GM12878 (cell line): ENCODE results near the gene SLC3A2. TPM values are rescaled to one million over a fixed set of nuclear protein-coding genes. Genes with fewer than 3 reads are reported as not detected.

Experiments
- BHLHE40 ChIP-seq, 2 experiments: fragments of 450-650 bp in 1 of 2; IDR thresholded peaks; 2 replicates each; pipeline ENCODE4 v1.6.1; 2011 to 2017; ENCODE audit warnings: low read depth in 2 of 2, borderline replicate concordance in 1 of 2, improper control_type of control experiment in 1 of 2, low read length in 1 of 2, mild to moderate bottlenecking in 1 of 2
- CREB1 ChIP-seq: IDR thresholded peaks from 2 replicates; pipeline ENCODE4 v1.6.1; 2012; ENCODE audit warnings: low read depth, mild to moderate bottlenecking, inconsistent platforms
- CTCF ChIP-seq, 3 experiments: IDR thresholded peaks in 2 of 3; conservative IDR thresholded peaks in 1 of 3; 2 replicates each; pipeline ENCODE4 v1.5.1; 2011; ENCODE audit warnings: low read depth in 3 of 3, low read length in 3 of 3, mild to moderate bottlenecking in 3 of 3, control low read depth in 2 of 3, moderate library complexity in 2 of 3, inconsistent platforms in 1 of 3, mixed read lengths in 1 of 3; ENCODE audit not compliant: control insufficient read depth in 2 of 3, insufficient read depth in 1 of 3; ENCODE audit errors: extremely low read depth in 1 of 3
- GATAD2B ChIP-seq: fragments of 450-650 bp; conservative IDR thresholded peaks from 2 replicates; pipeline ENCODE4 v1.6.1; 2017; ENCODE audit warnings: low read depth, mild to moderate bottlenecking, moderate library complexity
- JUND ChIP-seq: IDR thresholded peaks from 2 replicates; pipeline ENCODE4 v1.6.1; 2012; ENCODE audit warnings: low read depth, mild to moderate bottlenecking, low read length, improper control_type of control experiment, moderate library complexity
- KLF5 ChIP-seq: fragments of 450-650 bp; IDR thresholded peaks from 2 replicates; pipeline ENCODE4 v1.6.1; 2014; ENCODE audit warnings: mild to moderate bottlenecking; ENCODE audit not compliant: partially characterized antibody
- MTA3 ChIP-seq: IDR thresholded peaks from 2 replicates; pipeline ENCODE4 v1.6.1; 2012; ENCODE audit warnings: low read length, inconsistent platforms, borderline replicate concordance
- NBN ChIP-seq: fragments of 450-650 bp; IDR thresholded peaks from 2 replicates; pipeline ENCODE4 v1.6.1; 2016
- NR2F1 ChIP-seq: fragments of 450-650 bp; conservative IDR thresholded peaks from 2 replicates; pipeline ENCODE4 v1.6.1; 2017; ENCODE audit warnings: mild to moderate bottlenecking
- PKNOX1 ChIP-seq: fragments of 450-650 bp; IDR thresholded peaks from 2 replicates; pipeline ENCODE4 v1.6.1; 2016; ENCODE audit warnings: mild to moderate bottlenecking
- POLR2AphosphoS5 ChIP-seq: IDR thresholded peaks from 2 replicates; pipeline ENCODE4 v1.6.1; 2011; ENCODE audit warnings: mild to moderate bottlenecking, low read length, inconsistent platforms
- RB1 ChIP-seq: fragments of 450-650 bp; formaldehyde crosslinking; IDR thresholded peaks from 2 replicates; pipeline ENCODE4 v1.6.1; 2017; ENCODE audit warnings: mild to moderate bottlenecking, borderline replicate concordance
- SIN3A ChIP-seq: IDR thresholded peaks from 2 replicates; pipeline ENCODE4 v1.6.1; 2012; ENCODE audit warnings: low read depth, low read length, improper control_type of control experiment
- ZBTB40 ChIP-seq: fragments of 450-650 bp; IDR thresholded peaks from 2 replicates; pipeline ENCODE4 v1.6.1; 2016; ENCODE audit warnings: mild to moderate bottlenecking, moderate library complexity, borderline replicate concordance
- polyA plus RNA-seq, 11 experiments: library from polyadenylated mRNA; depleted of rRNA in 4 of 11; unstranded in 6 of 11; stranded (reverse) in 5 of 11; fragments of >200 nt; fragmentation: Nextera tagmentation in 4 of 11; fragmentation: Illumina TruSeq in 1 of 11; extraction: Ambion mirVana in 4 of 11; extraction: Trizol in 1 of 11; gene quantifications; 1 replicate in 1 of 11; 2 replicates in 10 of 11; pipeline versions ENCODE4 v1.2.1 to v1.2.3, GENCODE V29; 2011 to 2016; ENCODE audit warnings: inconsistent platforms in 2 of 11, missing spikeins in 2 of 11, low read depth in 1 of 11
- total RNA-seq, 4 experiments: library from RNA; depleted of rRNA in 3 of 4; stranded (reverse); fragments of >200 nt in 3 of 4; fragmentation: Illumina TruSeq in 1 of 4; extraction: Trizol in 1 of 4; gene quantifications; 2 replicates each; pipeline versions ENCODE4 v1.2.1 to v1.2.3, GENCODE V29; 2013 to 2021
- TF ChIP-seq, protein P1 (sequence below): fragments of 450-650 bp; IDR thresholded peaks from 2 replicates; pipeline ENCODE4 v1.6.1; 2017; ENCODE audit warnings: mild to moderate bottlenecking, low read depth, inconsistent platforms; ENCODE audit not compliant: poor library complexity, severe bottlenecking
- TF ChIP-seq, protein P2 (sequence below): IDR thresholded peaks from 2 replicates; pipeline ENCODE4 v1.6.1; 2012; ENCODE audit warnings: low read depth, low read length, improper control_type of control experiment

SLC3A2 gene
- total and polyA plus RNA-seq, 10 of the 15 experiments (the other 5 are each of a cell fraction or from before 2014, with no cell fraction given) = 6.9 to 158 (median 106) TPM

DNA sequence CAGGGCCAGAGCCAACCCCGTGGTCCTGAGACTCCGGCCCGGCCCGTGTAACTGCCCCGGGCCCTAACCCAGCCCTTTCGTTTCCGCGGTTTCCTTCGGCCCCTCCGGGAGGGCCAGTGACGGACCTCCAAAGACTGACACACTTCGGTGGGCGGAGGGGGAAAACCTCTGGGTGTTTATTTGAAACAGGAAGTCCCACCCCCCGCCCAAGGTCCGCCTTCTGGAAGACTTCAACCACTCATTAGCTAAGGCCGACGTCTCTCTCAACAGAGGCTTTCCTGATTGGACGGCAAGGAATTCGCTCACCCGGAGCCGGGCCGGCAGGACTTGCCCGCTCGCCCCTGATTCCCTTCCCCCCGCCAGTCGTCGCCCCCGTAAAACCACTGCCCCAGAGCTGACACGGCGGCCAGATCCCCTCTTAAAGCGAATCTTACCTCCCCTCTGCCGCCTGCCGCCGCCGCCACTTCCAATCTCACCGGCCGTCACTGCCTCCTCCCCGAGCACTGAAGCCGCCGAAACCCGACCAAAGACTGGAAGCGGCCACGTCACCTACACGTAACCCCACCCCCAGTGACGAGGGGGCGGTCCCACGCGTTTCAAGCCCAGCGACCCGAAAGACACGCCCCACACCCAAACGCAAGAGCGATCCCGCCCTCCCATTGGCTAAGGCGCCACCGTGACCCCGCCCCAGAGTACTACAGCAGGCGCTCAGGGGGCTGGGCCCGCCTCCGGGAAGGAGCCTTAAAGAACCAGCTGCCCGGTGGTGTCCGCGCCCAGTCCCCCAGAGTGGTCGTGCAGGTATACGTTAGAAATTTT lies 49.0 kb upstream of the SLC3A2 start, which contains the start of gene STX5 (continued):
- TF ChIP-seq, protein P1, sequence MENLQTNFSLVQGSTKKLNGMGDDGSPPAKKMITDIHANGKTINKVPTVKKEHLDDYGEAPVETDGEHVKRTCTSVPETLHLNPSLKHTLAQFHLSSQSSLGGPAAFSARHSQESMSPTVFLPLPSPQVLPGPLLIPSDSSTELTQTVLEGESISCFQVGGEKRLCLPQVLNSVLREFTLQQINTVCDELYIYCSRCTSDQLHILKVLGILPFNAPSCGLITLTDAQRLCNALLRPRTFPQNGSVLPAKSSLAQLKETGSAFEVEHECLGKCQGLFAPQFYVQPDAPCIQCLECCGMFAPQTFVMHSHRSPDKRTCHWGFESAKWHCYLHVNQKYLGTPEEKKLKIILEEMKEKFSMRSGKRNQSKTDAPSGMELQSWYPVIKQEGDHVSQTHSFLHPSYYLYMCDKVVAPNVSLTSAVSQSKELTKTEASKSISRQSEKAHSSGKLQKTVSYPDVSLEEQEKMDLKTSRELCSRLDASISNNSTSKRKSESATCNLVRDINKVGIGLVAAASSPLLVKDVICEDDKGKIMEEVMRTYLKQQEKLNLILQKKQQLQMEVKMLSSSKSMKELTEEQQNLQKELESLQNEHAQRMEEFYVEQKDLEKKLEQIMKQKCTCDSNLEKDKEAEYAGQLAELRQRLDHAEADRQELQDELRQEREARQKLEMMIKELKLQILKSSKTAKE = peak; percentile 85
- peak; percentile 77; the same call in 1 of the 2 replicates for TF ChIP-seq RB1
- TF ChIP-seq, protein P2, sequence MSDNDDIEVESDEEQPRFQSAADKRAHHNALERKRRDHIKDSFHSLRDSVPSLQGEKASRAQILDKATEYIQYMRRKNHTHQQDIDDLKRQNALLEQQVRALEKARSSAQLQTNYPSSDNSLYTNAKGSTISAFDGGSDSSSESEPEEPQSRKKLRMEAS = peak; percentile 36; the same call in 1 of the 2 replicates
- peak in 1 of 2 experiments; percentile 19; a peak in 1 of 4 replicates for TF ChIP-seq BHLHE40 (IDR thresholded peaks at IDR 0.05; ENCODE audit: borderline replicate concordance in 1 of 2, low read depth in 2 of 2, low read length in 1 of 2)
- no peak for TF ChIP-seq CTCF (IDR thresholded peaks at IDR 0.05 in 2 of 3, conservative IDR thresholded peaks at IDR 0.05 in 1 of 3; ENCODE audit: control insufficient read depth in 2 of 3, extremely low read depth in 1 of 3, insufficient read depth in 1 of 3, low read depth in 3 of 3, low read length in 3 of 3)
- peak; percentile 96 for TF ChIP-seq NBN
- TF ChIP-seq GATAD2B = peak; percentile 62; the same call in 1 of the 2 replicates
- peak; percentile 87 for TF ChIP-seq POLR2AphosphoS5
- TF ChIP-seq KLF5 = peak; percentile 86
- peak; percentile 99 for TF ChIP-seq PKNOX1
- peak; percentile 65; the same call in 1 of the 2 replicates for TF ChIP-seq NR2F1
- TF ChIP-seq ZBTB40 = peak; percentile 92
- peak; percentile 52; the same call in 1 of the 2 replicates for TF ChIP-seq JUND
- TF ChIP-seq SIN3A = peak; percentile 67; the same call in 1 of the 2 replicates
- peak; percentile 96 for TF ChIP-seq CREB1
- TF ChIP-seq MTA3 = no peak
